NCI-H2107 treated with DMSO at 0.1 percent for 48 hours (cell line): ENCODE data around the gene PRSS58.

Source experiments
- DNase-seq: peaks from one replicate; lab custom pipeline; 2025; ENCODE audit not compliant: unreplicated experiment; lab: John Stamatoyannopoulos, UW

The PRSS58 gene

GRCh38 chr7:142228537-142229104 is 29.2 kb downstream of the PRSS58 start:
- no peak for DNase-seq
